ENCODE measurements around the gene TMEM175. TPM values are rescaled to one million over a fixed set of nuclear protein-coding genes. Genes with fewer than 3 reads are reported as not detected.

The TMEM175 gene
- total and polyA plus RNA-seq, 2 of the 4 experiments (the other 2 are of a cell fraction) = 7.7 to 41.9 TPM

DNA sequence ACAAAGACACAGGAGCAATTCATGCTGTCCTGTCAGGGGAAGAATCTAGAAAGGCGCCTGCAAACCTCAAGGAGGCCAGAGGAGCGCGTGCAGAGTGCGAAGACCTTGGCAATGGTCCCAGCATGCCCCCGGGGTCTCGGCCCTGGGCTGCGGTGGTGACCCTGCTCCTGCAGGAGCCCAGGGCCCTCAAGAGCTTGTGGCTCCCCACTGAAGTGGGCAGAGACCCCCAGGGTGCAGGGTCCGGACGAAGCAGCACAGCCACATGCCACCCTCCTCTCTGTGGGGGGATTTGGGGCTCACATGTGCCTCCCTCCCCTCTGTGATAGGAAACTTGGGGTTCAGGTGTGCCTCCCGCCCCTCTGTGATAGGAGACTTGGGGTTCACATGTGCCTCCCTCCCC is 39.5 kb upstream of the TMEM175 start:
- WGBS, 2 experiments (ENCODE audit: extremely low coverage in 2 of 2, insufficient read length in 1 of 2) = 95% methylated on average over 6 of the region's 10 CpGs; no CpG with 5 or more reads in 1 of the 2 experiments
- no peak overlapping the region for H3K56ac ChIP-seq (ENCODE audit: extremely low read depth, insufficient read depth, low read length)
- BruUV-seq (replicated peaks) = no TSS peak
- no peak overlapping the region for H3K14ac ChIP-seq (replicated peaks; ENCODE audit: low read depth, low read length)
- no peak overlapping the region for H3K9ac ChIP-seq (ENCODE audit: low read depth, low read length)
- in situ Hi-C loops (cut with MboI; ENCODE audit: low sequenced_read_pairs) = no loop called here
- no peak overlapping the region for H2BK5ac ChIP-seq (ENCODE audit: low read depth, low read length, poor library complexity, severe bottlenecking)
- H2BK20ac ChIP-seq (ENCODE audit: low read depth, low read length) = no peak overlapping the region
- POLR2A ChIA-PET (ENCODE audit: unreplicated experiment) = no interaction called here
- no peak overlapping the region for H3K4me3 ChIP-seq (ENCODE audit: insufficient read depth, low read depth, low read length)
- H3K18ac ChIP-seq (ENCODE audit: low read depth, low read length) = no peak overlapping the region
- H3K9me1 ChIP-seq (ENCODE audit: insufficient read depth, low read length) = no peaks in the 10 kb centered on the region; the same call in 1 of the 2 replicates
- H2AFZ ChIP-seq (replicated peaks; ENCODE audit: low read length, poor library complexity) = no peak overlapping the region
- H4K5ac ChIP-seq (ENCODE audit: low read depth, low read length) = no peak overlapping the region
- H2AK9ac ChIP-seq (replicated peaks; ENCODE audit: low read depth, low read length, poor library complexity) = peak overlapping the region; percentile 37
- intact Hi-C loops (cut with micrococcal nuclease) = no loop called here
- H4K20me1 ChIP-seq (ENCODE audit: insufficient read depth, low read length) = peaks cover 4% of the 10 kb centered on the region
- peaks cover 10 to 19% of the 10 kb centered on the region in 2 experiments; a peak in 3 of 4 replicates for H3K79me1 ChIP-seq (ENCODE audit: low read depth in 1 of 2, low read length in 2 of 2)
- TF ChIP-seq MAZ (IDR thresholded peaks at IDR 0.05; ENCODE audit: borderline replicate concordance, low read depth, low read length) (no peak), SMC3 (IDR thresholded peaks at IDR 0.05; ENCODE audit: low read depth, low read length) (no peak), MAFK (IDR thresholded peaks at IDR 0.05; ENCODE audit: low read depth, low read length) (no peak), POLR2A (IDR thresholded peaks at IDR 0.05; ENCODE audit: low read depth, low read length) (no peak)
- no peak overlapping the region for H3K27ac ChIP-seq (ENCODE audit: insufficient read depth, low read length)
- H3K9me3 ChIP-seq (ENCODE audit: control insufficient read depth, insufficient read depth, low read length) = no peaks in the 10 kb centered on the region
- H3K4ac ChIP-seq (ENCODE audit: low read depth, low read length) = no peak overlapping the region
- DNase-seq (no peak), ATAC-seq (ENCODE audit: low read depth) (no peak)
- no peak overlapping the region for H4K8ac ChIP-seq (ENCODE audit: low read depth in 2 of 2, low read length in 2 of 2)
- no peak overlapping the region for H2AK5ac ChIP-seq (ENCODE audit: low read depth, low read length)
- H2BK120ac ChIP-seq (ENCODE audit: low read depth, low read length) = no peak overlapping the region
- no peak overlapping the region for H3K4me2 ChIP-seq (ENCODE audit: low read depth, low read length)
- no peaks in the 10 kb centered on the region for H3K27me3 ChIP-seq (ENCODE audit: control insufficient read depth, insufficient read depth, low read length)
- CTCF ChIA-PET = no interaction called here
- H2BK15ac ChIP-seq (ENCODE audit: low read depth, low read length) = no peak overlapping the region
- no peaks in the 10 kb centered on the region for H3K4me1 ChIP-seq (ENCODE audit: control insufficient read depth, insufficient read depth, low read length)
- peaks cover 71% of the 10 kb centered on the region for H3K36me3 ChIP-seq (ENCODE audit: control insufficient read depth, insufficient read depth, low read length)
- dilution Hi-C loops (cut with HindIII; ENCODE audit: low sequenced_read_pairs, unreplicated experiment) = no loop called here
- no peak overlapping the region for H4K91ac ChIP-seq (ENCODE audit: insufficient read depth, low read depth, low read length)
- no peak overlapping the region for H3K23ac ChIP-seq (ENCODE audit: low read depth, low read length)
